Gastrocnemius medialis (tissue), 4 donors: ENCODE measurements around the gene IL6ST.

Experiments used
- CTCF ChIP-seq, 5 experiments: fragments of 450-650 bp in 3 of 5; fragments of 200-600 bp in 2 of 5; sonication (generic) in 2 of 5; IDR thresholded peaks in 4 of 5; conservative IDR thresholded peaks in 1 of 5; 1 replicate in 4 of 5; 2 replicates in 1 of 5; pipeline ENCODE4 v1.5.1; 2016 to 2019; ENCODE audit warnings: antibody characterized with exemption in 5 of 5, mild to moderate bottlenecking in 3 of 5, moderate library complexity in 3 of 5
- POLR2A ChIP-seq, 2 donors: fragments of 450-650 bp; IDR thresholded peaks; one replicate each; pipeline ENCODE4 v1.6.1; 2017; ENCODE audit warnings: antibody characterized with exemption in 2 of 2, mild to moderate bottlenecking in 2 of 2, moderate library complexity in 2 of 2

- TF ChIP-seq CTCF (IDR thresholded peaks at IDR 0.05 in 4 of 5, conservative IDR thresholded peaks at IDR 0.05 in 1 of 5) = no peak
- TF ChIP-seq POLR2A (IDR thresholded peaks at IDR 0.05) = no peak
Observed at GRCh38 chr5:55892479-55892878, 102.3 kb downstream of the IL6ST start.
